A673 (cell line): ENCODE data around the gene AGMO. TPM values are rescaled to one million over a fixed set of nuclear protein-coding genes. Genes with fewer than 3 reads are reported as not detected.

Source experiments
- BruUV-seq: library from RNA; stranded (reverse); fragments of 400-500 nt; replicated peaks from 2 replicates; lab custom pipeline; 2021; lab: Mats Ljungman, UMichigan
- CTCF ChIA-PET: fragments of 300-600 bp; sonication (Branson Sonifier 250); formaldehyde crosslinking; loops from one replicate; lab custom pipeline; 2022; ENCODE audit warnings: antibody characterized with exemption; lab: Charles Lee
- POLR2A ChIA-PET: fragments of 300-600 bp; sonication (Branson Sonifier 250); formaldehyde crosslinking; loops from one replicate; lab custom pipeline; 2022; ENCODE audit warnings: antibody characterized with exemption; ENCODE audit not compliant: low non-redundant PET; lab: Charles Lee
- DNase-seq: peaks from one replicate; pipeline ENCODE4 v3.0.0-alpha.2; 2015; ENCODE audit warnings: low spot score
- H3K27ac ChIP-seq: fragments of 200-600 bp; sonication (generic); 2 replicates; pipeline ENCODE4 v1.5.1; 2016; ENCODE audit warnings: mixed run types, low read depth, mild to moderate bottlenecking, mixed read lengths, antibody characterized with exemption, low read length; ENCODE audit not compliant: poor library complexity, severe bottlenecking
- H3K27me3 ChIP-seq: fragments of 200-600 bp; sonication (generic); replicated peaks from 2 replicates; pipeline ENCODE4 v1.6.1; 2017; ENCODE audit warnings: mixed run types, low read depth, mild to moderate bottlenecking, mixed read lengths, antibody characterized with exemption, low read length; ENCODE audit not compliant: insufficient read depth, poor library complexity
- H3K36me3 ChIP-seq: fragments of 200-600 bp; sonication (generic); 2 replicates; pipeline ENCODE4 v1.6.1; 2016; ENCODE audit warnings: mixed run types, mild to moderate bottlenecking, mixed read lengths, antibody characterized with exemption, low read length; ENCODE audit not compliant: insufficient read depth, poor library complexity, severe bottlenecking
- H3K4me1 ChIP-seq: fragments of 200-600 bp; sonication (generic); 2 replicates; pipeline ENCODE4 v1.6.1; 2017; ENCODE audit warnings: mixed run types, mild to moderate bottlenecking, mixed read lengths, antibody characterized with exemption, low read length; ENCODE audit not compliant: insufficient read depth, poor library complexity, severe bottlenecking
- H3K4me3 ChIP-seq: fragments of 200-600 bp; sonication (generic); 2 replicates; pipeline ENCODE4 v1.5.1; 2016; ENCODE audit warnings: low read depth, mixed run types, mild to moderate bottlenecking, mixed read lengths, low read length; ENCODE audit not compliant: poor library complexity, severe bottlenecking
- H3K9me3 ChIP-seq: fragments of 200-600 bp; sonication (generic); 2 replicates; pipeline ENCODE4 v1.6.1; 2016; ENCODE audit warnings: mixed run types, low read depth, mild to moderate bottlenecking, mixed read lengths, antibody characterized with exemption, low read length; ENCODE audit not compliant: poor library complexity, severe bottlenecking
- EZH2 ChIP-seq: fragments of 200-600 bp; sonication (generic); IDR thresholded peaks from 2 replicates; pipeline ENCODE4 v1.6.1; 2017; ENCODE audit warnings: borderline replicate concordance, low read depth, mild to moderate bottlenecking, mixed read lengths, antibody characterized with exemption, low read length; ENCODE audit not compliant: poor library complexity, severe bottlenecking
- intact Hi-C: fragments of 100-400 bp; cut with micrococcal nuclease; formaldehyde crosslinking; loops from one replicate; pipeline ENCODE4 v1.10.0; 2022; ENCODE audit not compliant: unreplicated experiment
- total RNA-seq: library from RNA; stranded (reverse); gene quantifications from 2 replicates; pipeline ENCODE4 v1.2.3, GENCODE V29; 2021
- TF ChIP-seq, protein P1 (sequence below): fragments of 300-800, 200-600 bp; sonication (generic); conservative IDR thresholded peaks from 2 replicates; pipeline ENCODE4 v1.5.1; 2017; ENCODE audit warnings: low read depth, mild to moderate bottlenecking, antibody characterized with exemption, low read length, moderate library complexity, mixed read lengths

The AGMO gene
- total RNA-seq, 1 experiment from 2014 or later: not detected

DNA sequence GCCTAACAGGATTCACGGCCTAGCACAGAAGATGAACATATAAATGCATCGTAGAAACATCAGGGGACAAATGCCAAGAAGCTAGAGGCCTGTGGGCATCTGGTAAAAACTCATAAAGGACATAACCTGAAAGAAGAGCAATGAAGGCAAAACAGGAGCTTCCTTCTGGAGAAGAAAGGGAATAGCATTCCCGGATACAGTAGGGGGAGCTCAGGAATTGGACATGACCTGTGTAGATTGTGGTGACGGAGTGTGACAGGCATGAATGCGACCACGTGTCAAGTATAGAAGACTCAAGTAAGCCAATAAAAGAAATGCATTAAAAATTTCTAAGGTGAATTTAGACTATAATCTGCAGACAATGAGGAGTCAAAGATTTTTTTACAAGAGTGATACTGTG is 270.1 kb downstream of the AGMO start:
- POLR2A ChIA-PET: no interaction called here
- DNase-seq: peak; percentile 12
- no peak overlapping the region for H3K27ac ChIP-seq
- no TSS peak for BruUV-seq
- H3K36me3 ChIP-seq: no peaks in the 10 kb centered on the region
- H3K9me3 ChIP-seq: no peaks in the 10 kb centered on the region
- CTCF ChIA-PET: interaction anchor here (0.6 kb wide), 1 partner anchor 429 kb away, joined by 3 read pairs; no protein-coding TSS in a partner anchor
- intact Hi-C loops: loop anchor here (10.0 kb wide), 1 partner anchor 577 kb away; no protein-coding TSS in a partner anchor
- no peaks in the 10 kb centered on the region for H3K4me1 ChIP-seq
- no peak overlapping the region for H3K4me3 ChIP-seq
- peaks cover 8% of the 10 kb centered on the region for H3K27me3 ChIP-seq
- TF ChIP-seq, protein P1, sequence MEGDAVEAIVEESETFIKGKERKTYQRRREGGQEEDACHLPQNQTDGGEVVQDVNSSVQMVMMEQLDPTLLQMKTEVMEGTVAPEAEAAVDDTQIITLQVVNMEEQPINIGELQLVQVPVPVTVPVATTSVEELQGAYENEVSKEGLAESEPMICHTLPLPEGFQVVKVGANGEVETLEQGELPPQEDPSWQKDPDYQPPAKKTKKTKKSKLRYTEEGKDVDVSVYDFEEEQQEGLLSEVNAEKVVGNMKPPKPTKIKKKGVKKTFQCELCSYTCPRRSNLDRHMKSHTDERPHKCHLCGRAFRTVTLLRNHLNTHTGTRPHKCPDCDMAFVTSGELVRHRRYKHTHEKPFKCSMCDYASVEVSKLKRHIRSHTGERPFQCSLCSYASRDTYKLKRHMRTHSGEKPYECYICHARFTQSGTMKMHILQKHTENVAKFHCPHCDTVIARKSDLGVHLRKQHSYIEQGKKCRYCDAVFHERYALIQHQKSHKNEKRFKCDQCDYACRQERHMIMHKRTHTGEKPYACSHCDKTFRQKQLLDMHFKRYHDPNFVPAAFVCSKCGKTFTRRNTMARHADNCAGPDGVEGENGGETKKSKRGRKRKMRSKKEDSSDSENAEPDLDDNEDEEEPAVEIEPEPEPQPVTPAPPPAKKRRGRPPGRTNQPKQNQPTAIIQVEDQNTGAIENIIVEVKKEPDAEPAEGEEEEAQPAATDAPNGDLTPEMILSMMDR: no peak; the same call in 1 of the 2 replicates
- no peak for TF ChIP-seq EZH2

DNA sequence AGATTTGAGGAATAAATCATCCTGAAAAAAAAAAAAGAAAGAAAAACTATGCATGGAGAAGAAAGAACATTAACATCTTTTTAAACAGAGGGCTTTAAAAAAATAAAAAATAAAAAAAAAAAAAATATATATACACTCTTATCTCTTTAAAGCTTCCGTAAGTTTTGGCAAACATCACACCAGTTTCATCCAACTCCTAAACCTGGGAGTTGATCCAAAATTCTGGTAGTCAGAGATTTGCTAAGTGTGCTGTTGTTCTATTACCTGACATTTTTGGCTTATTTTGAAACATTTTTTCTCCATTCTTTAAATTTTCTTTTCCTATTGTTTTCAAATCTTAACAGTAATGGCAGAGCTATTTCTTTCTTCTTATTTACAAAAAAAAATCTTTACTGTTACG is 273.1 kb downstream of the AGMO start:
- H3K9me3 ChIP-seq: no peaks in the 10 kb centered on the region
- no peak overlapping the region for H3K4me3 ChIP-seq
- no peak for DNase-seq
- H3K36me3 ChIP-seq: no peaks in the 10 kb centered on the region
- ChIA-PET POLR2A (no interaction called here), CTCF (no interaction called here)
- H3K27ac ChIP-seq: no peak overlapping the region
- H3K4me1 ChIP-seq: no peaks in the 10 kb centered on the region
- intact Hi-C loops: no loop called here
- TF ChIP-seq EZH2: no peak
- TF ChIP-seq, protein P1: no peak
- no TSS peak for BruUV-seq
- H3K27me3 ChIP-seq: no peaks in the 10 kb centered on the region

DNA sequence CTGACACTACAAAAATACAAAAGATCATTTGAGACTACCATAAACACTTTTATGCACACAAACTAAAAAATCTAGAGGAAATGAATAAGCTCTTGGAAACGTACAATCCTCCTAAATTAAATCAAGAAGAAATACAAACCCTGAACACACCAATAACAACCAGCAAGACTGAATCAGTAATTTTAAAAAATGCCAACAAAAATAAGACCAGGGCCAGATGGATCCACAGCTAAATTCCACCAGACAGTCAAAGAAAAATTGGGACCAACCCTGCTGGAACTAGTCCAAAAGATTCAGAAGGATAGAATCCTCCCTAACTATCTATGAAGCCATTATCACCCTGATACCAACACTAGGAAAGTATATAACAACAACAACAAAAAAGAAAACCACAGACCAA is 277.4 kb downstream of the AGMO start:
- Histone ChIP-seq H3K36me3 (no peaks in the 10 kb centered on the region), H3K4me3 (no peak overlapping the region), H3K9me3 (no peaks in the 10 kb centered on the region), H3K27ac (no peak overlapping the region), H3K27me3 (no peaks in the 10 kb centered on the region), H3K4me1 (no peaks in the 10 kb centered on the region)
- intact Hi-C loops: no loop called here
- TF ChIP-seq, protein P1: no peak
- no peak for TF ChIP-seq EZH2
- ChIA-PET CTCF (no interaction called here), POLR2A (no interaction called here)
- DNase-seq: no peak
- BruUV-seq: no TSS peak
